ENCODE data around the gene SRPX.

Gene SRPX

DNA sequence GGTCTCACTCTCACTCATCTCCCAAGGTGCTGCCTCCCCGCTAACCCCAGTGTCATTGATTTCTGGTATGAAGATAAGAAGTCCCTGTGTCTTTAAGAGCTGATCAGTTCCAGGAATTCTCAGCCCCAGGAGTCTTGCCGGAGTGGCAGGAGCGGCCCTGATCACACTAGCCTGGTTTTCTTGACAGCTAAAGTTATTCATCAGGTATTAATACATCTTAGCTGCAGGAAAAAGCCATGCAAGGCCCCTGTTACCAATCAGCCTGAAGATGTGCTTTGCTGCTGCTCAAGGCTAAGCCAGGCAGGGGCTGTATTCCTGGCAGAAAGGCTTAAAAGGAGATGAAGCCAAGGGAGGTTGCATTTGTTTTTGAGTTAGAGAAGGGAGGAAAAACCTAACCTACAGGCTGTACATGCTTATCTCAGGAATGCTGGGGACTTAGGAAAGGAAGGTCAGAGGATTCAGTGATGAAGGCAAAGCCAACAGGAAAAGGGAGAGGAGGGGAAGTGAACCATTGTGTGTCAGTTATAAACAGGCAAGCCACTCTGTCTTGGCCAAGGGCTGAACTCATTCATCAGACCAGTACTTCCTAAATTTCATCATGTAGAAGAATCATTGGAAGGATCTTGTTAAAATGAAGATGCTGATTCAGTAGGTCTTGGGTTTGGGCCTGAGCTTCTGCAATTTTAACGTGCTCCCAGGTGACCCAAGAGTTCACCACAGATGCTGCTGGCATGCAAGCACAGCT lies 8.6 kb downstream of the SRPX start:
- Histone ChIP-seq H3K36me3 (ENCODE audit: control insufficient read depth in 2 of 2, insufficient read depth in 2 of 2, low read length in 2 of 2) (no peaks in the 10 kb centered on the region), H3K4me3 (ENCODE audit: low read length in 2 of 2) (no peak overlapping the region), H3K27ac (ENCODE audit: low read depth in 2 of 2, low read length in 2 of 2) (no peak overlapping the region), H3K4me1 (ENCODE audit: control insufficient read depth in 2 of 2, insufficient read depth in 2 of 2, low read length in 2 of 2) (no peaks in the 10 kb centered on the region), H3K27me3 (ENCODE audit: control insufficient read depth in 2 of 2, insufficient read depth in 2 of 2, low read length in 2 of 2) (peaks cover 0 to 3% of the 10 kb centered on the region in 2 donors), H3K9me3 (ENCODE audit: control insufficient read depth in 2 of 2, low read length in 2 of 2) (no peaks in the 10 kb centered on the region), H3K9ac (ENCODE audit: low read depth in 1 of 2, low read length in 2 of 2) (no peak overlapping the region)

GRCh38 chrX:38206542-38206941 lies 14.1 kb downstream of the SRPX start:
- H3K27ac ChIP-seq (ENCODE audit: low read depth in 2 of 2, low read length in 2 of 2), result no peak overlapping the region
- no peaks in the 10 kb centered on the region for H3K9me3 ChIP-seq (ENCODE audit: control insufficient read depth in 2 of 2, low read length in 2 of 2)
- no peaks in the 10 kb centered on the region for H3K36me3 ChIP-seq (ENCODE audit: control insufficient read depth in 2 of 2, insufficient read depth in 2 of 2, low read length in 2 of 2)
- no peak overlapping the region for H3K9ac ChIP-seq (ENCODE audit: low read depth in 1 of 2, low read length in 2 of 2)
- no peaks in the 10 kb centered on the region for H3K27me3 ChIP-seq (ENCODE audit: control insufficient read depth in 2 of 2, insufficient read depth in 2 of 2, low read length in 2 of 2)
- no peaks in the 10 kb centered on the region for H3K4me1 ChIP-seq (ENCODE audit: control insufficient read depth in 2 of 2, insufficient read depth in 2 of 2, low read length in 2 of 2)
- no peak overlapping the region for H3K4me3 ChIP-seq (ENCODE audit: low read length in 2 of 2)

GRCh38 chrX:38206036-38206435 lies 14.6 kb downstream of the SRPX start:
- no peak overlapping the region for H3K4me3 ChIP-seq (ENCODE audit: low read length in 2 of 2)

GRCh38 chrX:38205039-38205438 lies 15.6 kb downstream of the SRPX start:
- Histone ChIP-seq H3K9me3 (ENCODE audit: control insufficient read depth in 2 of 2, low read length in 2 of 2) (no peaks in the 10 kb centered on the region), H3K27me3 (ENCODE audit: control insufficient read depth in 2 of 2, insufficient read depth in 2 of 2, low read length in 2 of 2) (peaks cover 0 to under 1% of the 10 kb centered on the region in 2 donors), H3K9ac (ENCODE audit: low read depth in 1 of 2, low read length in 2 of 2) (no peak overlapping the region), H3K4me1 (ENCODE audit: control insufficient read depth in 2 of 2, insufficient read depth in 2 of 2, low read length in 2 of 2) (no peaks in the 10 kb centered on the region), H3K4me3 (ENCODE audit: low read length in 2 of 2) (no peak overlapping the region), H3K36me3 (ENCODE audit: control insufficient read depth in 2 of 2, insufficient read depth in 2 of 2, low read length in 2 of 2) (no peaks in the 10 kb centered on the region), H3K27ac (ENCODE audit: low read depth in 2 of 2, low read length in 2 of 2) (no peak overlapping the region)

More at GRCh38 chrX:38206036-38206435, 14.6 kb downstream of the SRPX start:
- Histone ChIP-seq H3K9me3 (ENCODE audit: control insufficient read depth in 2 of 2, low read length in 2 of 2) (no peaks in the 10 kb centered on the region), H3K27ac (ENCODE audit: low read depth in 2 of 2, low read length in 2 of 2) (no peak overlapping the region), H3K4me1 (ENCODE audit: control insufficient read depth in 2 of 2, insufficient read depth in 2 of 2, low read length in 2 of 2) (no peaks in the 10 kb centered on the region), H3K36me3 (ENCODE audit: control insufficient read depth in 2 of 2, insufficient read depth in 2 of 2, low read length in 2 of 2) (no peaks in the 10 kb centered on the region), H3K27me3 (ENCODE audit: control insufficient read depth in 2 of 2, insufficient read depth in 2 of 2, low read length in 2 of 2) (no peaks in the 10 kb centered on the region), H3K9ac (ENCODE audit: low read depth in 1 of 2, low read length in 2 of 2) (no peak overlapping the region)

- H3K27me3 ChIP-seq (ENCODE audit: control insufficient read depth in 2 of 2, insufficient read depth in 2 of 2, low read length in 2 of 2), result peaks cover 0 to 10% of the 10 kb centered on the region in 2 donors
- no peaks in the 10 kb centered on the region for H3K4me1 ChIP-seq (ENCODE audit: control insufficient read depth in 2 of 2, insufficient read depth in 2 of 2, low read length in 2 of 2)
- no peaks in the 10 kb centered on the region for H3K9me3 ChIP-seq (ENCODE audit: control insufficient read depth in 2 of 2, low read length in 2 of 2)
- no peak overlapping the region for H3K27ac ChIP-seq (ENCODE audit: low read depth in 2 of 2, low read length in 2 of 2)
- H3K4me3 ChIP-seq (ENCODE audit: low read length in 2 of 2), result no peak overlapping the region
- no peaks in the 10 kb centered on the region for H3K36me3 ChIP-seq (ENCODE audit: control insufficient read depth in 2 of 2, insufficient read depth in 2 of 2, low read length in 2 of 2)
- H3K9ac ChIP-seq (ENCODE audit: low read depth in 1 of 2, low read length in 2 of 2), result no peak overlapping the region
Observed at GRCh38 chrX:38192007-38192810, 28.5 kb downstream of the SRPX start.

GRCh38 chrX:38189431-38190250 lies 31.0 kb downstream of the SRPX start:
- H3K4me3 ChIP-seq (ENCODE audit: low read length in 2 of 2), result no peak overlapping the region
- H3K9me3 ChIP-seq (ENCODE audit: control insufficient read depth in 2 of 2, low read length in 2 of 2), result no peaks in the 10 kb centered on the region
- no peak overlapping the region for H3K27ac ChIP-seq (ENCODE audit: low read depth in 2 of 2, low read length in 2 of 2)
- no peak overlapping the region for H3K9ac ChIP-seq (ENCODE audit: low read depth in 1 of 2, low read length in 2 of 2)
- no peaks in the 10 kb centered on the region for H3K4me1 ChIP-seq (ENCODE audit: control insufficient read depth in 2 of 2, insufficient read depth in 2 of 2, low read length in 2 of 2)
- no peaks in the 10 kb centered on the region for H3K36me3 ChIP-seq (ENCODE audit: control insufficient read depth in 2 of 2, insufficient read depth in 2 of 2, low read length in 2 of 2)
- peaks cover 0 to 10% of the 10 kb centered on the region in 2 donors for H3K27me3 ChIP-seq (ENCODE audit: control insufficient read depth in 2 of 2, insufficient read depth in 2 of 2, low read length in 2 of 2)

DNA sequence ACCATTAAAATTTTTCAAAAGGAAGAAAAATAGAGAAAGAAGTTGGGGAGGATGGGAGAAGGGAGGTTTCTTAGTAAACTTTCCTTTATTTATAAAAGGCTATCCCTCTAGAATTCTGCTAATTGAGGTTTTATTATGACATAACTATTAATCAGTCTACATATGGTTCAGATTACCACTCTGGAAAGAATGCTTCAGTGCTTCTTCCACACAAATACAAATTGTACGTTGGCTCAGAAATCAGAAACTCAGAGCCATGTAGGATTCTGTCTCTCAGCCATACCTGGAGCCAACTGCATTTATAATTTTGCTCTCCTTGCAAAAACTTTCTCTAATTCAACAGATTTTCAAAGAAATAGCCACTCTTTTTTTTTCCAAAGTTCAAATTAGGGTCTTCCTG lies 37.1 kb downstream of the SRPX start:
- Histone ChIP-seq H3K4me1 (ENCODE audit: control insufficient read depth in 2 of 2, insufficient read depth in 2 of 2, low read length in 2 of 2) (no peaks in the 10 kb centered on the region), H3K27ac (ENCODE audit: low read depth in 2 of 2, low read length in 2 of 2) (no peak overlapping the region), H3K9me3 (ENCODE audit: control insufficient read depth in 2 of 2, low read length in 2 of 2) (no peaks in the 10 kb centered on the region), H3K9ac (ENCODE audit: low read depth in 1 of 2, low read length in 2 of 2) (no peak overlapping the region), H3K27me3 (ENCODE audit: control insufficient read depth in 2 of 2, insufficient read depth in 2 of 2, low read length in 2 of 2) (peaks cover 0 to 3% of the 10 kb centered on the region in 2 donors), H3K4me3 (ENCODE audit: low read length in 2 of 2) (no peak overlapping the region), H3K36me3 (ENCODE audit: control insufficient read depth in 2 of 2, insufficient read depth in 2 of 2, low read length in 2 of 2) (no peaks in the 10 kb centered on the region)

GRCh38 chrX:38181357-38181756 lies 39.3 kb downstream of the SRPX start:
- Histone ChIP-seq H3K9me3 (ENCODE audit: control insufficient read depth in 2 of 2, low read length in 2 of 2) (no peaks in the 10 kb centered on the region), H3K27me3 (ENCODE audit: control insufficient read depth in 2 of 2, insufficient read depth in 2 of 2, low read length in 2 of 2) (peaks cover 0 to 3% of the 10 kb centered on the region in 2 donors), H3K9ac (ENCODE audit: low read depth in 1 of 2, low read length in 2 of 2) (no peak overlapping the region), H3K4me1 (ENCODE audit: control insufficient read depth in 2 of 2, insufficient read depth in 2 of 2, low read length in 2 of 2) (no peaks in the 10 kb centered on the region), H3K27ac (ENCODE audit: low read depth in 2 of 2, low read length in 2 of 2) (no peak overlapping the region), H3K36me3 (ENCODE audit: control insufficient read depth in 2 of 2, insufficient read depth in 2 of 2, low read length in 2 of 2) (no peaks in the 10 kb centered on the region), H3K4me3 (ENCODE audit: low read length in 2 of 2) (no peak overlapping the region)

DNA sequence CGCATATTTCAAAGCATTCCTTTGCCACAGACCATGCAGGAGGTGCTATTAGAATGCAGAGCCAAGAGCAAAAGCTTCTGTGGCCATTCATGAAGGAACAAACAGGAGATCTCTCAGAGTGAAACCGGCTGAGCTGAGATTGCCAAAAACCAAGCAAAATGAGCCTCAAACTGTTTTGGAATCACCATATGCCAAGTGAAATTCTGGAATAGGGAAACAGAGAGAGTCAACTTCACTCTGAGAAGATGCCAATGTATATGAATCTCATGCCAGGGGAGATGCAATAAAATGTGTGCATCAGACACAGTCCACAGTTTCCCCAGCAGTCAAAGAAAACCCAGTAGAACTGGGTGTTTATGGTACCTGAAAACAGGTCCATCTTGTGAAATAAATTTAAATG lies 42.3 kb downstream of the SRPX start:
- peaks cover 0 to 3% of the 10 kb centered on the region in 2 donors for H3K27me3 ChIP-seq (ENCODE audit: control insufficient read depth in 2 of 2, insufficient read depth in 2 of 2, low read length in 2 of 2)
- no peak overlapping the region for H3K9ac ChIP-seq (ENCODE audit: low read depth in 1 of 2, low read length in 2 of 2)
- H3K36me3 ChIP-seq (ENCODE audit: control insufficient read depth in 2 of 2, insufficient read depth in 2 of 2, low read length in 2 of 2), result no peaks in the 10 kb centered on the region
- H3K4me1 ChIP-seq (ENCODE audit: control insufficient read depth in 2 of 2, insufficient read depth in 2 of 2, low read length in 2 of 2), result no peaks in the 10 kb centered on the region
- no peak overlapping the region for H3K27ac ChIP-seq (ENCODE audit: low read depth in 2 of 2, low read length in 2 of 2)
- H3K4me3 ChIP-seq (ENCODE audit: low read length in 2 of 2), result no peak overlapping the region
- no peaks in the 10 kb centered on the region for H3K9me3 ChIP-seq (ENCODE audit: control insufficient read depth in 2 of 2, low read length in 2 of 2)

DNA sequence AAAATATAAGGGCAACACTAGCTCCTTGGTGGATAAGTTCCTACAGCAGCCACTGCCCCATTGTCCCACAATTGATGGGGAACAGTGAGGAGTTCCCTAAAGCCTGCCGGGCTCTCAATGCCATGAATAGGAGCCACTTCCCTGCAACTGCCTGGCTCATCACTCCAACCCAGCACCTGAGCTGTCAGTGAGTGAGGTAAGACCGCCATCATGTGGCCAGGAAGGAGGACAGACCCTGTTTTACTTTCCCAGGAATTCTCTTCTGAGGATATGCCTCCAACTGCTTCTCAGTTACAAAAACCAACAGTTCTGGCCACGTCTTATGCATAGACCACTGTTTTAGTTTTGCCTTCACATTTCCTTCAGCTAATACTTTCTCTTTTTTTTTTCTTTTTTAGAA lies 45.5 kb downstream of the SRPX start:
- no peak overlapping the region for H3K9ac ChIP-seq (ENCODE audit: low read depth in 1 of 2, low read length in 2 of 2)
- H3K4me1 ChIP-seq (ENCODE audit: control insufficient read depth in 2 of 2, insufficient read depth in 2 of 2, low read length in 2 of 2), result no peaks in the 10 kb centered on the region
- H3K4me3 ChIP-seq (ENCODE audit: low read length in 2 of 2), result no peak overlapping the region
- no peak overlapping the region for H3K27ac ChIP-seq (ENCODE audit: low read depth in 2 of 2, low read length in 2 of 2)
- H3K9me3 ChIP-seq (ENCODE audit: control insufficient read depth in 2 of 2, low read length in 2 of 2), result no peaks in the 10 kb centered on the region
- no peaks in the 10 kb centered on the region for H3K36me3 ChIP-seq (ENCODE audit: control insufficient read depth in 2 of 2, insufficient read depth in 2 of 2, low read length in 2 of 2)
- H3K27me3 ChIP-seq (ENCODE audit: control insufficient read depth in 2 of 2, insufficient read depth in 2 of 2, low read length in 2 of 2), result no peaks in the 10 kb centered on the region

Measured in mucosa of rectum (tissue), 2 donors.